MM.1S (cell line): ENCODE data around the gene MBTPS2.

ENCODE experiments used
- EZH2 ChIP-seq: fragments of 300-600 bp; sonication (generic); optimal IDR thresholded peaks from 2 replicates; pipeline ENCODE3; 2017; ENCODE audit warnings: low read depth, mild to moderate bottlenecking, antibody characterized with exemption, low read length, mixed read lengths
- EZH2phosphoT487 ChIP-seq: fragments of 300-600 bp; sonication (generic); IDR thresholded peaks from 2 replicates; pipeline ENCODE4 v1.6.1; 2018; ENCODE audit warnings: antibody characterized with exemption, low read length
- TF ChIP-seq, protein P1 (sequence below): fragments of 300-600 bp; sonication (generic); IDR thresholded peaks from 2 replicates; pipeline ENCODE4 v1.5.1; 2016; ENCODE audit warnings: antibody characterized with exemption, low read length, mixed read lengths

DNA sequence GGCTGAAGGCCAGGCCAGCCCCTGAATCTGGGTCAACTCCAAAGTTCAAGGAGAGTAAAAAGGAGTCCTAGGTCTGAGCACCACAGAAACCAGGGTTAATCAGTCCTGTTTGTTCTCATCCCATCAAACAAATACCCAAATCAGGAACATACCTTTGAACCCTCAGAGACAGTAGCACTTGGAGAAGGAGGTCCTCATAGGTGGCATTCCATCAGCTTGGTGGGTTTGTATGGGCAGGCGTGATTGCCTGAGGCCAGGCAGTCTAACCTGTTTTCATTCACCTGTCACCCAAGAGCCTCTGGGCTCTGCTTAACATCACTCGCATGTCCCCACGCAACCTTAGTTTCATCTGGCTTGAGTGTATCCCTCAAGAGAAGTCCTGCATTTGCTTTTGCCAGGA, 17.5 kb upstream of the MBTPS2 start:
- TF ChIP-seq, protein P1, sequence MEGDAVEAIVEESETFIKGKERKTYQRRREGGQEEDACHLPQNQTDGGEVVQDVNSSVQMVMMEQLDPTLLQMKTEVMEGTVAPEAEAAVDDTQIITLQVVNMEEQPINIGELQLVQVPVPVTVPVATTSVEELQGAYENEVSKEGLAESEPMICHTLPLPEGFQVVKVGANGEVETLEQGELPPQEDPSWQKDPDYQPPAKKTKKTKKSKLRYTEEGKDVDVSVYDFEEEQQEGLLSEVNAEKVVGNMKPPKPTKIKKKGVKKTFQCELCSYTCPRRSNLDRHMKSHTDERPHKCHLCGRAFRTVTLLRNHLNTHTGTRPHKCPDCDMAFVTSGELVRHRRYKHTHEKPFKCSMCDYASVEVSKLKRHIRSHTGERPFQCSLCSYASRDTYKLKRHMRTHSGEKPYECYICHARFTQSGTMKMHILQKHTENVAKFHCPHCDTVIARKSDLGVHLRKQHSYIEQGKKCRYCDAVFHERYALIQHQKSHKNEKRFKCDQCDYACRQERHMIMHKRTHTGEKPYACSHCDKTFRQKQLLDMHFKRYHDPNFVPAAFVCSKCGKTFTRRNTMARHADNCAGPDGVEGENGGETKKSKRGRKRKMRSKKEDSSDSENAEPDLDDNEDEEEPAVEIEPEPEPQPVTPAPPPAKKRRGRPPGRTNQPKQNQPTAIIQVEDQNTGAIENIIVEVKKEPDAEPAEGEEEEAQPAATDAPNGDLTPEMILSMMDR, result no peak
- TF ChIP-seq EZH2phosphoT487 (no peak), EZH2 (no peak)
